Measurements from ENCODE around the gene ACE2.

Gene ACE2

DNA sequence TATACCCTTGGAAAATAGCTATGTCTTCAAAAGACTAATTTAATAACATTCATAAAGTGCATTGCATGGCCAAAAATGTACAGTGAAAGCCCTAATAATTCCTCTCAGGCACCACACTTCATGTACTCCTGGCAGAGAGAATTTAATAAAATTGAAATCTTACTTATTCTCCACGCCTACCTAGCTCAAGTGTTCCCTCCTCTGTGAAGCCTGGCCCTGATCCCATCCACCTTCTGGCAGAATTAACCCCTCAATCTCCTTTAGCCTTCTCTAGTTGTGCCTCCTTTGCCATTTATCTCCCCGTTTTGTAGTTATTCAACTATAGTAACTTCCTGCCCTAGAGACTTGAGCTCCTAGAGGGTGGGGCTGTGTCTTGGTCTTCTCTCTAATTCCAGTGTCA lies 26.7 kb downstream of the ACE2 start:
- no peak for DNase-seq

DNA sequence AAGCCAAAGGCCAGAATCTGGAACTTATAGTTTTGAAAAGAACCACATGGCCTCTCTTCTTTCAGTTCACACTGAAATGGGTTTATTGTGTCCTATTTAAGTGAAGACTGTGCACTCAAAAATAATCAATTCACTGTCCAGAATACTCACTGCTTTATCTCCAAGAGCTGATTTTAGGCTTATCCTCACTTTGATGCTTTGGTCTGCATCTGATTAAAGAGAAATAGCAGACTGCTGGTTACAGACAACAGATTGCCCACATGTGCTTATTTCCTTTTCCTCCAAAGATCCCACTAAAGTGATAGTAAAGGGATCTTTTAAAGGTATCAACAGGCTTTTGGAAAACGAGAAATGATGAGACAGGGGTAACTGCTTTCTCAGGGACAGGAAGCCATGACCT lies 30.6 kb downstream of the ACE2 start:
- no peak for DNase-seq

DNA sequence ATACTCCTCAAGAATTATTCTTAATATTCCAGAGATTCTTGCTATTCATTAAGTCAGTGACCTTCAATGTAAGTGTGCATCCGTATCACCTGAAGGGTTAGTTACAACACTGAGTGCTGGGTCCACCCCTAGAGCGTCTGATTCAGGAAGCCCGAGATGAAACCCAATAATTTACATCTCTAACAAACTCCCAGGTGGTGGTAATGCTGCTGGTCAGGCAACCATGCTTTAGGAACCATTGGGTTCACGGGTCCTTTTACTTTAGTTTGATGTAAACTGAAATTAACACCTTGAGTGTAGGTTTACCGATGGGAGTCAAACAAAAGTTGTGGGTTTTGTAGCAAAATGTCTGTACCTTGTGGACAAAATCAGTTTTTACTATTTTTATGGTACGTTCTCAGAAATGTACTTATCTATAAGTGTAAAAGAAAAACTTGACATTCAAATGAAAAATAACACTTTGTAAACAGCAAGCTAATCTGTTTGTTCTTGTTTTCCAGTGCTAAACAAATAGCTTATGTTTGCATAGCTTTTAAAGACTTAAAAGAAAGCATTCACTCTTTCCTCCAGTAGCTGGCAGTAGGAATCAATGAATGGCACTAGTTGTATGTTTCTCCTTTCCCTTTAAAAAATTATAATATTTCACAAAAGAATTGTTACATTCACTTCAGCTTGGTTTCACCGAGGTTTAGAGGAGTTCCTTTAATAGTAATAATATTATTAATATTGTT lies 32.7 kb downstream of the ACE2 start:
- no peak for DNase-seq

DNA sequence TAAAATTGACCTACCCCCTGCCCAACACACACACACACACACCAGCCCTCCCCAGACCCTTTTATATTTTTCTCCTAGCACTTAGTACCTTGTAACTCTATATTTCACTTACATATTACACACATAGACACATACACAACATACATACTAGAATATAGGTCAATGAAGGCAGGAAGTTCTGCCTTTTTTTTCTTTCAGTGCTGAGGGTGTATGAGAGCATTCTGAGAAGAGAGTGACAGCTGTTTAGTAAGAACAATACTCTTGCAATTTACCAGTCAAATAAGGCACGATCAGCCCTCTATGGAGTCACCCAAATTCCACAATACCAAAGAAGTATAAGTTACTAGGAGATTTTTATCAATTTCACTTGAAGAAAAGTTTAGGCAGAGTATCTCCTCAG lies 33.5 kb downstream of the ACE2 start:
- DNase-seq, result no peak

DNA sequence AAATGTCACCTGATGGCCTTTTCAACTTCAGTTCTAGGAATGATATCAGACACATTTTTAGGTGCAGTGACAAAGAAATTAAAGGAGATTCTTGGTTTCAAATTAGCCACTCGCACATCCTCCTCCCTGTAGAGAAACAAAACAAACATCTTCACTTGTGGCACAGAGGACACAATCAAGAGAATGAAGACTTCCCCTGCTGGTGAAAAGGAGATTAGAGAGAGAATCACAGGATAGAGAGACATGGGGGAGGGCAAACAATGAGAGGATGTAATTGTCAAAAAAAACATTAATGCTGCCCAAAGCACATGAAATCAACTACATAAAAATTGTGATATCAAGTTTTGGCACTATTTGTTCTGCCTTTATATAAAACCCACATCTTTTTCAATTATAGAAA lies 34.5 kb downstream of the ACE2 start:
- DNase-seq, result no peak

DNA sequence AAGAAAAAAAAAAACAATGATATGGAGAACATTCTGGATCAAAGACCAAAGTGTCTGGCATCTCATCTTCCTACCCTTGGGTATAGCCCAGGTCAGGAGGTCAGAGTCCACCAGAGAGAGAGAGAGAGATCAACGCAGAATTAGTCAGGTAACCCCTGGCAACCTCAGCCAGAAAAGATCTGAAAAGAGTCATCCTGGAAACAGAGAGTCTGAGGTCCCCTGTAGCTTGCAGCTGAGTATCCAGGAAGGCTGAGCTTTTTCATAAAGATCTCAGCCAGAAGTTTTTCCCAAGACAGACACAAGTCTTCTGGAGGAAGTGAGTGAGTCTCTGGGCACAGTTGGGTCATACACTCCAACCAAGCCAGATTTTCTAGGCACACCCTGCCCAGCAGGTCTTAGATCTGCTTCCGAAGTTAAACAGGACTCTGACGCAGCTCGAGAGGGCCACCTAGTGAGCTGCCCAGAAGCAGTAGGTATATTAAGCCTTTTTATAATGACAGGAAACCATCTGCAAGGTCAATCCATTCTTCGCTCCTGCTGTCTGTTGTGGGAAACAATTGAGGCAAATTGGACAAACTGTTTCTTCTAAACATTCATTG lies 35.7 kb downstream of the ACE2 start:
- no peak for DNase-seq

DNA sequence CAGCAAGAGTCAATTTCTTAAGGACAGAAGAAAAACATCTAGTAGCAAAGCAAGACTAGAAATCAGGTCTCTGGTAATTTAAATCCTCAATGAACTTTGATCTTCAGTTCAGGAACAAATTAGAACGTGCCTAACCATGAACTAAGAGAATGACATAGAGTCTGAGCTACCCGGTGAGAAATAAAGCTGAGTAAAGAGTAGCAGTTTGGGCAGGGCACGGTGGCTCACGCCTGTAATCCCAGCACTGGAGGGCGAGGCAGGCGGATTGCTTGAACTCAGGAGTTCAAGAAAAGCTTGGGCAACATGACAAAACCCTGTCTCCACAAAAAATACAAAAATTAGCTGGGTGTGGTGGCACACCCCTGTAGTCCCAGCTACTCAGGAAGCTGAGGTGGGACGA lies 37.7 kb downstream of the ACE2 start:
- no peak for DNase-seq

DNA sequence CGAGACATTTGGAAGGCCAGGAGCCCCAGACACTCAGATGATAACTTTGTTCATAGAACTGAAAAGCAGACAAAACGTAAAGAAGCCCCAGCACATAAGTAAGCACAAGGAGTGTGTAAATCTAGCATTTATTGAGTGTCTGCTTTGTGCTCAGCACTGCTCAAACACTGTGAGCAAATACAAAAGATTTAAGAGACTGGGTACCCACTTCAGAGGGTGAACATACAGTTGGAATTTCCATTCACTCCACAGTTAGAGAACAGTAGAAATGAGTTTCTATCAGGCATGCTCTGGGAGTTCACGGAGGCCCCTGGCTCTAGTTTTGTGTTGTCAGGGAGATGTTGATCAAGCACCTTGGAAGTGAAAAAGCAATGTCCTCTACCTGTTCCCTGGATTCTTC lies 39.8 kb downstream of the ACE2 start:
- DNase-seq, result no peak

DNA sequence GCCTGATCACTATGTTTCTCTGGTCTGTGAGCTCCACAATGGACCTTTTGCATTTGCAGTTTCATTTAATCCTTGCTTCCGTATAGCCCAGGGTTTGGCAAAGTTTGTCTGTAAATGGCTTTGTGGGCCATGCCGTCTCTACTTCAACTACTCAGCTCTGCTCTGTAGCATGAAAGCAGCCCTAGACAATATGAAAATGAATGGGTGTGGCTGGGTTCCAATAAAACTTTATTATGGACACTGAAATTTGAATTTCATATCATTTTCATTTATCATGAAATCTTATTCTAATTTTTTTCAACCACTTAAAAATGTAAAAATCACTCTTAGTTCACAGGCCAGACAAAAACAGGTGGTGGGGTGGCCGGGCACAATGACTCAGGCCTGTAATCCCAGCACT lies 41.5 kb downstream of the ACE2 start:
- DNase-seq, result no peak

DNA sequence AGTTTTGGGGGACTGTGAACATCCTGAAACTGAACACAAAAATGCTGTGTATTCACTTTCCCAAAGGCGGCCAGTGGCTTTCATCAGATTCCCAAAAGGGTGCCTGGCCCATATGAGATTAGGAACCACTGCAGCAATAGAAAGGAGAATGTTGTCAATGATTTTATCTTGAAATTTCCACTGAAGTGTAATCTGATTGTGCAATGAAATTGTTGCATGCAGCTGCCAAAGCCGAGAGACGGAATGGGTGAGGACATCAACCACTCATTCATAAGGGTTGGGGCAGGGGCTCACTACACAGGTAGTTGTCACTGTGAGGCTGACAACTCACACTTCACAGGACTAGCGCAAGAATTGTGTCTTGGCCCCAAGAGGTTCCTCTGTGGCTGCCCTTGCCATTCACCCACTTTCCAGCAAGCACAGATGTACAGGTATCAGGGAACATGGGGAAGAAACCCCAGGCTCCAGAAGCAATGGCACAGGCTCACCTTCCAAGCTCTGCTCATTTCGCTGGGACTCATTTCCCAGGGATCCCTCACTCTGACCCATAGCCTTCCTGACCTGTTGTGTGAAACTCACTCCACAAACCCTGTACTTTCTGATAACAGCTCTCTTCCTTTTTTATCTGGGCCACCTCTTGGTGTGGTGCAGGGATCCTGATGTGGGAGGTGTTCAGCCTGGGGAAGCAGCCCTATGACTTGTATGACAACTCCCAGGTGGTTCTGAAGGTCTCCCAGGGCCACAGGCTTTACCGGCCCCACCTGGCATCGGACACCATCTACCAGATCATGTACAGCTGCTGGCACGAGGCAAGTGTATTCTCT lies 51.4 kb downstream of the ACE2 start:
- DNase-seq, result no peak

DNA sequence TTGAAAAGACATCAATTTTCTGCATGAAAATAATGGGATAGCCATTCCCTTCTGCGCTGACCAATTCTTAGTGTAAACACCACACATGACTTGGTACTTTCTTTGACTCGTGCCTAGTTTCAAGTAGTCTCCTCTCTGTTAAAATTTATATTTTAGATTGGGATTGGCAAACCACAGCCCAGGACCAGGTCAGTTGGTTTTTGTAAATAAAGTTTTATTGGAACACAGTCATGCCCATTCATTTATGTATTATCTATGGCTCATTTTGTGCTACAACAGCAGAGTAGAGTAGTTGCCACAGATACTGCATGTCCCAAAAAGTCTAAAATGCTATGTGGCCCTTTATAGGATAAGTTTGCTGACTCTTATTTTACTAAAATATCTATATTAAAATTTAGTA lies 53.4 kb downstream of the ACE2 start:
- DNase-seq, result no peak

DNA sequence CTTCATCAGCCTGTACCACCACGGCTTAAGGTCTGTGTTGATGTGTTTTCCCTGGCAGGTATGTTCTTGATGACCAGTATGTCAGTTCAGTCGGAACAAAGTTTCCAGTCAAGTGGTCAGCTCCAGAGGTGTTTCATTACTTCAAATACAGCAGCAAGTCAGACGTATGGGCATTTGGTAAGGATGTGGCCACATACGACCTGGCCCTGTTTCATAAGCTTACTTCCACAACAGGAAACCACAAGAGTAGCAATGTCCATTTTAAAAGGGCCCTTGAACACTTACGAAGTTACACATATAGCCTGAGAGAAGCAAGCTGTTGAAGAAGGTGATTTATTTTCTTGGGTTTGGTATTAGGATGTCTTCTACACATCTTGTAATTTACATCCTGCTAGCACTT lies 54.0 kb downstream of the ACE2 start:
- no peak for DNase-seq

DNA sequence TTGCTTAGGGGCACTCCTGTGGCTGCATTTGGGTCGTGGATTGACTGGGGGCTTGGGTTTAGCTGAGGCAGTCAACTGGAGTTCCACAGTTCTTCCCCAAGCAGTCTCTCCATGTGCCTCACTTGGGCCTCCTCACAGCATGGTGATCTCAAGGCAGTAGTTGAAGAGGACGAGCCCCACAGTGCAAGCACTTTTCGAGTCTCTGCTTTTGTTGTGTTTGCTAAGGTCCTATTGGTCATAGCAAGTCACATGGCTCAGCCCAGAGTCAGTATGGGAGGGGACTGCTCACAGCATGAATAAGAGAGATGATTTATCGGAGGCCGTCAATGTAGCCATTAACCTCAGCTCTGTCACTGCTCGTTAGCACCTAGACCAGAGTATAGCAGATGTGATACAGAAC lies 70.4 kb downstream of the ACE2 start:
- no peak for DNase-seq

DNA sequence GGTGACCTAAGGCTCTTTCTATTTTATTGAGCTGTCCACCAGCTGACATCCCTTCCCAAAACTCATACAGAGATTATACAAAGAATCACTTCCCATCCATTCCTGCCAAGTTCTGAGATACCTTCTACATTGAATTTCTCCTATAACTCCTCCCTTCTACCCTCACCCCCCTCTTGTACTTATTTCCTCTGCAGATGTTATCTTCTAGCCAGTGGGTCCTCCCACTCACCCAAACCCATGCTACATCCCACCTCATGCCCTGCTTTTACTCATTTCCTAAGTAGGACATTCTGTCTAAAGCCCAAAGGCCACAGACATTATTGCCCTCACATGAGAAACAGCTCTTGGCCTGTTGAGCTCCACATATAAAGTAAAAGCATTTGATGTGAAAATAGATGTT lies 71.6 kb downstream of the ACE2 start:
- DNase-seq, result no peak

DNA sequence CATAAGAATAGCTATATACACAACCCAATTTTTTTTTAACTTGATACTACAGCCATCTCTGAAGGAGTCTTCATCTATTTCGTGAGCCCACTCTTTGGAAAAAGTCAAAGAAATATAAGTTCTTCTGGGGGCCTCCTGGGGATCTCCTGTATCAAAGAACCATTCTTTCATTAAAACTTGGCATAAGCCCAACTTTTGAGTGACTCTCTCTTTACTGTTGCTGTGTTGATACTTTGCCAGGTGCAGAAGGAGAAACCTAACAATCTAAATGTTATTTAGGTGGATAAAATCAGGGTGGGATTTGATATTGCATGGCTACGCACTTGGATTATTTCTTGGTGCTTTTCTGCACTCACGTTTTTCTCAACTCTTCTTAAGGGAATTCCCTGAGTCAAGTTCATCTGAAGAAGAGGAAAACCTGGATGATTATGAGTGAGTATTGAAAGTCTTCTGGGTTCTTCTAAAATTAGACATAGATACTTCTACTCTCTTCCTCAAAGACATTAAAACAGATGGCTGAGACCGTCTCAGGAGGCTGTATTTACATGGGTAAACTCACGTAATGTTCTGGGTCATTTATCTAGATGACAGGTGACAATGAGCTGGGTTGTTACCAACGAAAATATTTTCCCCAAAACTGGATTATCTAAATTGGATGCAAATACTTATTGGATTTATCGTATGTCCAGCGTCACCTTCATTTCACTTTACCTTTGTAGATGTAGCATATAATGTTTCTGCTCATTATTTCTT lies 74.9 kb downstream of the ACE2 start:
- no peak for DNase-seq

DNA sequence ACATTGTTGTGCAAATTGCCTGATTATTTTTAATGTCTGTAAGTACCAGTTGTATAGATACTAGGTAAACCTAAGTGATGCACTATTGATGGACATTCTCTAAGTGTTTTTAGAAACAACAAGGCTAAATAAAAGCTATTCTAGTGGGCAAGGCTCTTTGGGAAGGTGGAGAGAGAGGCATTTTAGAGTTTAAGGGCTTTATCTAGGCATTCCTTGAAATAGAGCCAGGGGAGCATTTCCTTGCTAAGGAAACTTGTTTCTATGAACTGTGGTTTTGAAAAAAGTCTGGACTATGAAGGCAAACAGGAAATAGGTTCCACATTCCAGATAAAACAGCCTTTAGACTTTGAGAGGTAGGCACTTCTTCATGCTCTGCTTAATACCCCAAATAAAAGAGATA lies 76.3 kb downstream of the ACE2 start:
- no peak for DNase-seq

DNA sequence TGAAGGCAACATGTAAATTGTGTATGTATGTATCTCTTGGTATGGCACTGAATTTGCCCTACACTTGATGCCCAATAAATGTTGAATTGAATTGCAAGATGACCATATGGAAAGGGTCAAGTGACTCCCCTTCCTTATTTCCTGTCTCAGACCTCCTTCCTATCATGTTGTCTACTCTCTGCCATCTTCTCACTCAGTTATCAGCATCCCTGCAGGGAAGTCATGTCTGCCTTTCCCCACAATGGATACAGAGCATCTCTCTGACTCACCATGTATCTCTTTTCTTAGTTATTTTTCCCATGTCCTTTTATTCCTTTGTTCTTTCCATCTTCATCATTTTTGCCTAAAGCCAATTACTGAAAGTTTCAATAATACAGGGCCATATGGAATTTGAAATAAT lies 77.7 kb downstream of the ACE2 start:
- DNase-seq, result no peak

DNA sequence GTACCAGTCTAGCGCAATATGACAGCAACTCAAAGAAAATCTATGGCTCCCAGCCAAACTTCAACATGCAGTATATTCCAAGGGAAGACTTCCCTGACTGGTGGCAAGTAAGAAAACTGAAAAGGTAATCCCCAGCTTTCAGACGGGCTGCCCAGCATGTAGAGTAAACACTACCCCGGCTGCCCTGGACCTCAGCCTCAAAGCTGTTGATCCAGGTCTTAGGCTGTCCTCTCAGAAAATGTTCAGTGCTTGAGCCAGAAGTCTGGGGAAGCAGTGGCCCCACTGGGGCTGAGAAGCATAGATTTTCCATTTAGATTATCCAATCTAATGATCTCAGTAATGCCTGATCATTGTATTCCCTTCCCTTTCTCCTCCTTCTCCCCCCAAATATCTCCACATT lies 78.3 kb downstream of the ACE2 start:
- no peak for DNase-seq

DNA sequence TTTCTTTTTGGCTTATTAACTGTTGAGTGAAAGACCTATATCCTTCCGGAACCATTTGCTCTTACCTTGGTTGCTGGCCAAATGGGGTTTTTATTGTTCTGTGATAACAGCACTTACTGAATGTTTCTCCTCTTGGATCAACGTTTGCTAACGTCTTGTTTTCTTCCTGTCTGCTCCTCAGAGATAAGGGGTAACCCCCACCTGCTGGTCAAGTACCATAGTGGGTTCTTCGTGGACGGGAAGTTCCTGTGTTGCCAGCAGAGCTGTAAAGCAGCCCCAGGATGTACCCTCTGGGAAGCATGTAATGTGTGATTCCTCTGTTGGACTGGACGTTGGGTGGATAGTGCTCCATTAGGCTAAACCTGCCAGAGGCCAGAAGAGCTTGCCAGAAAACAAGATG lies 84.8 kb downstream of the ACE2 start:
- DNase-seq, result no peak

DNA sequence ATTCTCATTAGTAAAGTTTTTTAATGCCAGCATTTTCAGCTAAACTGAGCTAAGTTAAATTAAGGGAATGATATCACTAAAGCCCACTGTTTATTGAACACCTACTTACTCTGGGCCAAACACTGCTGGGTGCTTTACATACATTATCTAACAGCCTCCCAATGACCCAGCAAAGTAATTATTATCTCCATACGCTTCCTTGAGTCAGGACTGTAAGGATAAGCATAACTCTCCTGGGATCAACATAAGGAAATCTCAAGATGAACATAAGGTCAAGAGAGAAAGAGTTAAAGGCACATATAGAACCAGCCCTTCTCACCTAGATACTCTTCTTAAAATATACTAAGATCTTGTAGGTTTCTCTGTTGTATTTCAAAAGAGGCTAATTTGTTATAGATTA lies 86.5 kb downstream of the ACE2 start:
- no peak for DNase-seq

DNA sequence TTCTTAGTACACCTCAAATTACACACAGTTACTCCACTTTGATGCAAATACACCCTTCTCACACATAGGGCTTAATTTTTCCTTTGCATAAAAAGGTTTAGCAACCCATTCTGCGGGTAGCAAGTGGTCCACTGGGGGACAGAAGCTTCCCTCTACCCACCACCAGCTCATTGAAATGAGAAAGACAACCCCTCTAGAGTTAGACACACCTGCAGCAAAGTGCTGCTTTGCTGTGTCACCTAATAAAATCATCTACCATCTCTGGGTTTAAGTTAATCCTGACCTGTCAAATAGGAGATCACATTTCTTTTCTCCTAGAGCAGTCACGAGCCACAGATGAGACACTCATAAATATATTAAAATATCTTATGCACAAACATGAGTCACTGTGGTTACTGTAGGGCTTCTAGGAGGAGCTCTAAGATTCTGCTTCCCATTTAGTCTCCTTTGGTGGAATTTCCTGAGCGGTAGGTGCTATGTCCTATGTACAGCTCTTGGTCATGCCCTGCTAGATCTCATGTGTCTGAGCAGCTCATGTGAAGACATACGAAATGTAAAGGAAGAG lies 88.3 kb downstream of the ACE2 start:
- DNase-seq, result no peak

DNA sequence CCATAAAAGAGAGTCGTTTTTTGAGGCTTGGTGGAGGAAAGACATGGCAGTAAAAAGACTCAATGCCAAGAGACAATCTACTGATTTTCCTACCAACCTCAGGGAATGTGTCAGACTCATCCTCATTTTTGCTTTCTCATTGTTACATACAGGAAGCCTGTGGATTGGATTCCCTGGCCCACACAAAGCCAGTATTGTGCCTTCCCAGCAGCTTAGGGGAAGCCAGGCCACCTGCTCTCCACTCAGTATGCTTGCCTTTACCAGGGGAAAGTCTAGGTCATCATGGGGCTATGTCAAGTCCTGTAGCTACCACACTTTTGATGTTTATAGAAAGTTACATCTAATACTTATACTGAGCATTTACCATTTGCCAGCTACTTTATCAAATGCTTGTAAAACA lies 89.2 kb downstream of the ACE2 start:
- DNase-seq, result no peak

All from cerebellar nuclear complex (tissue), 1 donor.